HG02981 (cell line): Measurements from ENCODE around the gene CSNK1D.

Experiments
- ATAC-seq: cut with Tn5 transposase; IDR thresholded peaks from one replicate; pipeline ENCODE4 v1.9.1; 2021; ENCODE audit warnings: mild to moderate bottlenecking, moderate library complexity; ENCODE audit not compliant: unreplicated experiment

CSNK1D gene

DNA sequence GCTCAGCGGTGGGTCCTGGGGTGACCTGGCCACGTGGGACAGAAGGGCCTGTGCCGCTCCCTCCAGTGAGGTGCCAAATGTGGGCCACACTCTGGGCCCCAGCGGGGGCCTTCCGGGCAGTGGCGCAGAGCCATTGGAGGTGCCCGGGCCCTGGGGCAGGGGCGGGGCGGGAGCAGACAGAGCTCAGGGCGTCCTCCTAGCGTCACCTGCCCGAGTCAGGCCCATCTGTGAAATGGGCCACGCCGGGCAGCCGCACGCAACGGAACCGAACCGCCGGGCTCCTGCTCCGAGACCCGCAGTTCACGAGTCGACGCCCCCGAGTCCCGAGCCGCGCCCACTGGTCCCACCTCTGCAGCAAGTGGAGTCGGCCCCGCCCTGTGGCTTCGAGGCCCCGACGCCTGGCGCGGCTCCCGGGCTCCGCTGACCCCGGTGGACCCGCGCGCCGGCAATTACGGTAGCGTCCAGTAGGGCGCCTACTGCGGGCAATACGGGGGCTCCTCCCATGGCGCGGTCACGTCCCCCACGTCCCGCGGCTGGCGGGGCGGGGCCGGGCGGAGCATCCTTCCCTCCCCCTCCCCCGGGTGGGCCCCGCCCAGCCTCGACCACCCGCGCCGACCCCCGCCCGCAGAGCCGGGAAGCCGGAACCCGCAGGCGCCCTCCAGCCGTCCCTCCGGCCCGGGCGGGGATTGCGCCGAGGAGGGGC, 42.7 kb downstream of the CSNK1D start:
- ATAC-seq: no peak

DNA sequence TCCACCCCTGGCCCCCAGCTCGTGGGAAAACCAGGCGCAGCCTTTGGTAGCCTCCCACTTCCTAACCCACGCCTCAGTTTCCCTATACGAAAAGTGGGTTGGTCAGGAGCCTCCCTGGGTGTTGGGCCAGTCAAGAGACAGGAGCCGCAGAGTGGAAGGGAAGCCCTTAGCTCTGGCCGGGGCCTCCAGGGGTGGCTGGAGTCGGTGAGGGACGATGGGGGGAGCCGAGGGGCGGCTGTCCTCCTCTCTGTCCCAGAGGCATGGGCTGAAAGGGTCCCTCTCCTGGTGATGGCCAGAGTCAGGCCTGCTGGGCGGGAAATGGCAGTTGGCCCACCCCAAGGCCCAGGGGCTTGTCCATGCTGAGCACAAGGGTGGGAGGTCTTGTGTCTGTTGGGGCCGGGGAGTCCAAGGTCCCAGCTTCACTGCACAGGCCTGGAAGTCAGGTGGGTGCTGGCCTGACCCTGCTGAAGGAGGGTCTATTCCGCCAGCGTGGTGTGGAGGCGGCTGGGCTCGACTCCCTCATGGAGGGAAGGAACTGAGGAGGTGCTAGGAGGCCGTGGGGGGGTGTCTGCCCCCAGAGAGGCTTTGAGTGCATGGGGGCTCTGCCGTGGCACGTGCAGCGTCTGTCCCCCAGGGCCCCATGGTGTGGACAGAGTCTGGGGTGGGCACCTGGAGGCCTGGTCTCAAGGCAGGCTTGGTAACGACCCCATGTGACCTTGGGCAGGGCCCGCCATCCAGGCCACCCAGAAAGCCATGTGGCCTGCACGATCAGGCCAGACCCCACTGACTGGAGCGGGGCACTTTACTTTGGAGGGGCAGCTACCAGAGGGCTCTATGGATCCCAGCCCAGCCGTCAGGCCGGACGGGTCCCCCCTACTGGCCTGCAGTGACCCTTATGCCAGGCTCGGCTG, 43.5 kb downstream of the CSNK1D start:
- no peak for ATAC-seq

DNA sequence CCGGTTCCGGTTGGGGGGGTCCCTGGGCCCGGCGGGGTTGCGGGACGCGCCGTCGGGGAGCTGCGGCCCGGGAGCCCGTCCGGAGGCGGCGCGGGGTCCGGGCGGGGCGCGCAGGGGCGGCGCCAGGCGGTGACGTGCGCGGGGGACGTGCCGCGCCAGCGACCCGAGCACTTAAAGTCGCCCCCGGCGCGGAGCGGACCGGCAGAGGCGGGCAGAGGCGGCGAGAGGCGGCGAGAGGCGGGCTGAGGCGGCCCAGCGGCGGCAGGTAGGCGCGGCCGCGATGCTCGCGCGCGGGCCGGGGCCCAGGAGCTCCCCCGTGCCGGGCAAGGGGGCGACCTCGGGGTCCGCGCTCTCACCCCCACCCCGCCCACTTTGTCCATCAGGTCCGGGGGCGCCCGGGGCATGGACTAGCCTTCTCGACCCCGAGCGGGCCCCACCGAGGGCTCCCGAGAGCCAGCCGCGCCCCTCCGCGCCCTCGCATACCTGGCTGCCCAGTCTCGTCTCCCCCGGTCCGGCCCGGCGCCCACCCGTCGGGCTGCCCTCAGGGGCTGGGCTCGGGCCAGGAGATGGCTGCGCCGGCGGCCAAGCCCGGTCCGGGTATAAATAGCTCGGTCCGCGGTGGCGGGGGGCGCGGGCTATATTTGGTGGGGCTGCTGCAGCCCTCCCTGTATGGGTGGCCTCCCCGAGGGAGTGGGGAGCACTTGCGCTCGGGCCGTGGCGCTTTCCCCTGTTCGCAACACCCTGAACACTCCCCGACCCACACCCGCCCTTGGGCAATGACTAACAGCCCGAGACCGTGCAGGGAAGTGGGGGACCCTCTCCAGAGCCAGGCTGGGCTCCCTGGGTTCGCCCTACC, 44.4 kb downstream of the CSNK1D start, which contains the start of gene SLC16A3:
Gene SLC16A3, plus strand, starts transcription at position 201 of the 856 bp plus-strand sequence. CDS start 6,967 bp downstream, outside the sequence.
- ATAC-seq: no peak

DNA sequence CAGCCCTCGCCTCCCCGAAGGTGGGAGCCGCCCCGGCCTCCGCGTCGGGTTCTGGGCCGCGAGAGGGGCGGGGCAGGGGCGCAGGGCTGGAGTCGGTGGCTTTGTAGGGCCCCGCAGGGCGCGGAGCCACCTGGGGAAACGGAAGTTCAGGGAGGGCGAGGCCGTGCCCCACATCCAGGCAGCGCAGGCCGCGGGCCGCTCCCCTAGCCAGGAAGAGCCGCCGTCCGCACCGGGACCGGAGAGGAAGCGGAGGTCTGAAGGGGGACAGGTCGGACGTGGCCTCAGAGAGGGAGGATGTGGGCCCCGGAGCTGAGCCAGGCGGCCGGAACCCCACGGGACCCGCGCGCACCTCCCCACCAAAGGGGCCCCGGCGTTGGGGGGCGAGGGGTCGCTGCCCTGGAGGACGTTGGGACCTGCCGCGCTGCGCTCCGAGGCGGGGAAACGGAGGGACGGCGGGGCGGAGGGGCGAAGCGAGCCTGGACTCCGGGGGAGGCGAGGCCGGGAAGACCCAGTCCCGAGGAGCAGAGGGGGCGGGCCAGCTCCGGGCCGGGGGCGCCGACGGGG, 45.1 kb downstream of the CSNK1D start:
- ATAC-seq: peak; percentile 32

DNA sequence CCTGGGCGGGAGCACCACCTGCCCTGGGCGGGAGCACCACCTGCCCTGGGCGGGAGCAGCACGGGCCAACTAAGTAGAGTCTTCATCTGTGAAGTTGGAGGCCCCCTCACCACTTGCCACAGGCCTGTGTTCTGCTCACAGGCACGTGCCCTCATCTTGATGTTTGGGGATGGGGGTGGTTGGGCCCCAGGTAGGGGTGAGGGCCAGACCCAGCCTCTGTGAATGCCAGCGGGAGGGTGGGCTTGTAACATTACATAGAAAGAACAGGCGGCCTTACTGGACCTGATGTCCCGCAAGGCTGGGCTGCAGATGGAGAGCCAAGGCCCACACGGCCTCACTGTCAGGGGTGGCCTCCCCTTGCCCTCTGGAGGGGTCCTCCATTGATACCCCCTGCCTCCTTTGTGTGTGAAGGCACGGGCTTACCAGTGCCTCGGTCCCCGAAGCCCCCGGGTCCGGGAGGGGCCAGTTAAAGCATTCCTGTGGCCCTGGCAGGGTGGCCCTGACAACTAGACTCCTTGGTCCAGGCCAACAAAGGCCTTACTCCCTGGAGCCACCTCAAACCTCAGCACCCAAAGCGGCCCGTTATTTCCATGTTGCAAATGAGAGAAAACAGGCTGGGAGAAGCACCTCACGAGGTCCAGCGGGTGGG, 45.7 kb downstream of the CSNK1D start:
- no peak for ATAC-seq

DNA sequence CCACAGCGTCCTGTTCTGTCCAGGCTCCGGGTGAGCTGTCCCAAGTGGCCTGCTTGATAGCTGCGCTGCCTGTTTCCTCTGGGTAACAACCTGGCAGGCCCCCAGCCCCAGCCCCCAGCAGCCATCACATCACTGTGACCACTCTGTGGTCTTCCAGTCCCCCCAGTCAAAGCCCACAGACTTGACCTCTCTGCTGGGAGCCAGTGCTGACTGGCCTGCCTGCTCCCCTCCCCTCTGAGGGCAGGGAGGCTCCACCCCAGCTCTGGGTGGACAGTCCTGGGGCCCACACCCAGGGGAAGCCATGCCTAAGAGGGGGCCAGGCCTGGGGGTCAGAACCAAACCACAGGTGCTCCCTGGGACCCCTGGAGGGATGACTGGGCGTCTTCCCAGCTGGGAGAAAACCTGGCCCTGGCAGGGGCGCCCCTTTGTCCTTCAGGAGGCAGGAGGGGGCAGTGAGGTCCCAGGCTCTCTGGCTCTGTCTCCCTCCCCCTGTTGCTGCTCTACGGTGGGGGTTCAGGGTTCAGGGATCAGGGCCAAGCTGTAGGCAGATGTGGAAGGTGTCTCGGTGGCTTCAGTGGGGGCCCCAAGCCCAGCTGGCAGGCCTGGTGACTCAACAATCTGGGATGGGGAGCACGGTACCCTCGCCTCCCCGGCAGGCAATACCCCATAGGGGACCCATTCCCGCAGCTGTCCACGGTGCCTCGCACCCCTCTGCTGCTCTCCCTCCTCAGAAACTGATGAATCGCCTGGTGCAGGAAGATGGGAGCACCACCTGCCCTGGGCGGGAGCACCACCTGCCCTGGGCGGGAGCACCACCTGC, 46.5 kb downstream of the CSNK1D start:
- no peak for ATAC-seq

DNA sequence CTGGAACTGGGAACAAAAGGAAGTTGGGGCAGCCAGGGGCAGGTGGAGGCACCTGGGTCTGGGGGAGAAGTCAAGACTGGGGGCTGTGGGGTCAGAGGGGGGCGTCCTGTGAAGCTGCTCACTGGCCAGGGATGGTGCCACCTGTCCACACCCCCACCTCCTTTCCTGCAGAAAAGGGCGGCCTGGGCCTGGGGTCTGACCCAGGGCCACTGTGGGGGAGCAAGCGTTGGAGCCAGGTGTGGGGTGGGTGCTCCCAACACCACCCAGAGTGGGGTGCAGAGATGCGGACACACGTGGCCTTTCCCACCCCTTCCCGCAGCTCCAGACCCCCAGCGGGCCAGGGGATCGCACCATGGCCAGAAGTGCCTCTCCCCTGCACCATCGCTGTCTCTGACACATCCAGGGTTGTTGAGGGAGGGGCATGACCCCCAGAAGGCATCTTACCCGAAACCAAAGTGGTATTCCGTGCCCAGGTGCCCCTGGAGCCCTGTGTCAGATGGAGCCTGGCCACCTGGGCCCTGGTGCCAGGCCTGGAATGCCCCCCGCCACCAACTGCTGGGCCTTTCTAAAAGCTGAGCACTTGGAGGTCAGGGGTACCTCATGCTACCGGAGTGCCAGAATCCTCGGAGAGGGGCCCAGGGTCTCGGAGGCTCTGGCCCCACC, 47.2 kb downstream of the CSNK1D start:
- no peak for ATAC-seq

DNA sequence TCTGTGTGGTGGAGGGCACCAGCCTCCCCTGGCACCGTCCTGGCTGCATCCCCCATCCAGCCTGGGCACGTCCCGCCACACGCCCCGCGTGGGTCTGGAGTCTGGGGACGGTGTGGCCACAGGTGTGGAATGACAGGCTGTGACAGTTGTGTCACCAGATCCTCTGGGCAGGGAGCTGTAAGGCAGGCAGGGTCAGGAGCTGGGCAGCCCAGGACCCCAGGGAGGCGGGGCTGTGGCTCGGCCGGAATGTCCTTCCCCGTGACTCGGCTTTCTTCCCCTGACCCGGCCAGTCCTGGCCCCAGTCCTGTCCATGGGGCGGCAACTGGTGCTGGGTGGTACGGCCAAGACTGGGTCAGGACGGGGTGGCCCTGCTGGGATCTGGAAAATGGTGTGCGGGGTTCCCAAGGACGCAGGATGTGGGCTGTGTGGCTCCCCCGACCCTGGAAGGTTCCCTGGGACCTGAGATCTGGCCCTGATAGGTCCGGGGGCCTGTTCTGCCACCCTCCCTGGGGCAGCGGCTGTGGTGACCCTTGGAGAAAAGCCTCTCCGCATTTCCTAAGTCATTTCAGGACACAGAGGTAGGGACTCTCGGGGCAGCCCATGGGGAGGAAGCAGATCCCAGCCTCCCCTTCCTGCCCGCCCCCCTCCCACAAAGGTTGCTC, 48.0 kb downstream of the CSNK1D start:
- ATAC-seq: no peak

DNA sequence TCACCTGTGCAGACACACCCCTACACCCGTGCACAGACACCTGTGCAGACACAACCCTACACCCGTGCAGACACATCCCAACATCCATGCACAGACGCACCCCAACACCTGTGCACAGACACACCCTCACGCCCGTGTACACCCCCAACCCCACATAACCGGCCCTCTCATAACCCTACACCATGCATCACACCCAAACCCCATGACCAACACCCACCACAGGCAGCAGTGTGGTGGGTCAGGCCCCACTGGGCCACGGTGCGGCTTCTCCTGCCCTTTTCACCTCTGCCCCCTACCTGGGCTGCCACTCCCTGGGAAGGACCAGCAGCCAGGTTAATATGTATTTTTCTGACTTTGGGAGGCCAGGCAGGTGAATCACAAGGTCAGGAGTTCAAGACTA, 48.8 kb downstream of the CSNK1D start:
- no peak for ATAC-seq

DNA sequence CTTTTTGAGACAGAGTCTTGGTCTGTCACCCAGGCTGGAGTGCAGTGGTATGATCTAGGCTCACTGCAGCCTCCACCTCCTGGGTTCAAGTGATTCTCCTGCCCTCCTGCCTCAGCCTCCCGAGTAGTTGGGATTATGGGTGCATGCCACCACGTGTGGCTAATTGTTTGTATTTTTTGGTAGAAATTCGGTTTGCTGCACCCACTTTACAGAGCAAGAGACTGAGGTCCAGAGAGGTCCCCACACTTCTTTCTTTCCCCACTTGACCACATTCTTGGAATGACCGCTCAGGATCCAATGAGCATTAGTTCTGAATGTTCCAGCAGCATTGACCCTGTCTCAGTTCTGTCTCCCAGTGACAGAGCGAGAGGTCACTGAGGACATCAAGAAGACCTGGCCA, 50.0 kb downstream of the CSNK1D start:
- ATAC-seq: no peak

DNA sequence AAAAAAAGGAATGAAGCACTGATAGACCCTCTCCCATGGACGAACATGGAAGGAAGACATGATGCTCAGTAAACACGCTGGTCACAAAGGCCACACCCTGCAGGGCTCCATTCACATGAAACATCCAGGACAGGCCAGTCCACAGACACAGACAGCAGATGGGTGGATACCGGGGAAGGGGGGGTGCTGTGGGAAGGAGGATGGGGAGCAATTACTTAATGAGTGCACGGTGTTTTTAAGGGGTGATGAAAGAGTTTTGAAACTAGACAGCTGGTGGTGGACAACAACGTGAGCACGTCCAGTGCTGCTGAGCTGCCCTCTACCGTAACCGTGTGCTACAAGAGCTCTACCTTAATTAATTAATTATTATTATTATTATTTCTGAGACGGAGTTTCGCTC, 50.7 kb downstream of the CSNK1D start:
- no peak for ATAC-seq

DNA sequence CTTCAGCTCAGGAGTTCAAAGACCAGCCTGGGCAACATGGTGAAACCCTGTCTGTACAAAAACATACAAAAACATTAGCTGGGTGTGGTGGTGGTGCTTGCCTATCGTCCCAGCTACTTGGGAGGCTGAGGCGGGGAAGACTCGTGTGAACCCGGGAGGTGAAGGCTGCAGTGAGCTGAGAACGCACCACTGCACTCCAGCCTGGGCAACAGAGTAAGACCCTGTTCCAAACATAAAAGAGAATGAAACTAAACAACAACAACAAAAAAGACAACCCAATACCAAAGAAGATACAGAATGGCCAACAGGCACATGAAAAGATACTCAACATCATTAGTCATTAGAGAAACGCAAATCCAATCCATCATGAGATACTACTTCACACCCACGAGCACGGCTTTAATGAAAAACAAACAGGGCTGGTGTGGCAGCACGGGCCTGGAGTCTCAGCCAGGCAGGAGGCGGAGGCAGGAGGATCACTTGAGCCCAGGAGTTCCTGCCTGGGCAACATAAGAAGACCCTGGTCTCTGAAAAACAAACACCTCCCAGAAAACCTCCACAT, 52.1 kb downstream of the CSNK1D start:
- no peak for ATAC-seq

DNA sequence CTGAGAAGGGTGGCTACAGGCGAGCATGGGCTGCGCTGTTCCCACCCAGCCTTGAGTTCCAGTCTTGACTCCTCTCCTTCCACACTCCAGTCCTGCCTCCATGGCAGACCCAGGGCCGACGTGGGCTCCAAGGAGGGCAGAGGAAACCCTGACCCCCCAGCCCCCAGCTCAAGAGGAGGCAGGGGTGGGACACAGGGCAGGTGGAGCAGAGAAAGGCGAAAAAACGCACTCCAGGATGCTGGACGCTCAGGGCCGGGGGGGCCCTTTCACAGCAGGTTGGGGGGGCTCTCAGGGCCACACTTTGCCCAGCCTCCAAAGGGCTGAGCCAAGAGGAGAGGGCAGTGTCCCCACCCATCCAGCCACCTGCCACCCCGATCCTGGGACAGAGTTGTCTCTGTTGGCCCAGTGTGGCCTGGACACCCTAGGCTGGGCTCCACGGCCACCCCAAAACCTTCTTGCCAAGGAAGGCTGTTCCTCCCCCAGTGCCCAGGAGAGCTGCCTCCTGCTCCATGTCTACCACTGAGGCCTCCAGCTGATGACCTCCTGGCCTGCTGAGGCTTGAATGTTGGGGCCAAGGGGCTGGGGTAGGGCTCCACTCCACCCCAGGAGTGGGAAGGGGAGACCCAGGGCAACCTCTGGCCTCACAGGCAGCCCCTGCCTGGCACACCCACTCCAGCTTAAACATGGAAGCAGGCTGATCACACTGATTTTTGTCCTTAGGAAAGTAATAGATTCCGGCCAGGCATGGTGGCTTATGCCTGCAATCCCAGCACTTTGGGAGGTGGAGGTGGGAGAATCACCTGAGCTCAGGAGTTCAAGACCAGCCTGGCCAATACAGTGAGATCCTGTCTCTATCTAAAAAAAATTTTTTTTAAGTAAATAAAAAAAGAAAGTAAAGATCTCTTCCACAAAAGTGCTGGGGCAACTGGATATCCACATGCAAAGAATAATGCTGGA, 53.5 kb downstream of the CSNK1D start:
- no peak for ATAC-seq

DNA sequence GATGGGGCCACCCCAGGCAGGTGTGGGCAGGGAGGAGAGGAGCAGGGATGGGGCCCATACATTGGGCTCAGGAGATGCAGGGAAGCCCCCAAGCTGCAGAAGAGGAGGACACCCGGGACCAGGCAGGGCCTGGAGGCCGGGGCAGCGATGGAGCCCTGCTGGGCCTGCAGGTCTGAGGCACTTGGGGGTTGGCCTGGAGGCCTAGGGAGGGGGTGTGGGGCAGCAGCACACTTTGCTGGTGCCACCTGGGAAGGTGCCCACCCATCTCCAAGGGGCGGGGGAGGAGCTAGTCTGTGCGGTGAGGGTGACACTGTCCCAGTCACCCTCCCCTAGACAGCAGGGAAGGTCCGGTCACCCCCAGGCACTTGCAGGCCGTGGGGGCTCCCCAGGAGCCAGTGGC, 54.4 kb downstream of the CSNK1D start:
- ATAC-seq: no peak

DNA sequence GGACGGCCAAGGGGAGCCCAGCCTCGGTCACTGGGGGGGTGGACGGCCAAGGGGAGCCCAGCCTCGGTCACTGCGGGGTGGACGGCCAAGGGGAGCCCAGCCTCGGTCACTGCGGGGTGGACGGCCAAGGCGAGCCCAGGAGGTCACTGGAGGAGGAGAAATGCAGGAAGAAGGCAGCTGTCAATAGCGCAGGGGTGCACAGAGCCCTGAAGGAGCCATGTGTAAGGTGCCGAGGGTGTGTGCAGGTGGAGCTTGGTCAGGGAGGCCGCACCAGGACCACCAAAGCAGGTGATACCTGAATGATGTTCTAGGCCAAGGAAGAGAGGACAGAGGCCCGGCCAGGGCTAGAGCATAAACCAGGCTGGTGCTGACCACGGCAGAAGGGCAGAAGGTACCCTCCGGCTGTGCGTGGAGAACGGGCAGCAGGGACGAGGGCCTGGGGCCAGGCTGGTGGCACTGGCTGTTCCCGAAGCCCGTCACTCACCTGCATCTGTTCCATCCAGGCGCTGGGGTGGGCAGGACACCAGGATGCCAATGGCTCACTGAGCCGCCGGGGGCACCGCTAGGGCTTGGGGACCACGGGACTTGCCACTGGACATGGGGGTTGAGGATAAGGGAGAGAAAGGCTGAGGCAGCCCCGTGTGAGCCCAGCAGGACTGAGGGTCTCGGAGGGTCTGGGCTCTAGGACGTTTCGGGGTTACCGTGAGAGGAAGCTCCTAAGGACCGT, 55.0 kb downstream of the CSNK1D start:
- no peak for ATAC-seq

DNA sequence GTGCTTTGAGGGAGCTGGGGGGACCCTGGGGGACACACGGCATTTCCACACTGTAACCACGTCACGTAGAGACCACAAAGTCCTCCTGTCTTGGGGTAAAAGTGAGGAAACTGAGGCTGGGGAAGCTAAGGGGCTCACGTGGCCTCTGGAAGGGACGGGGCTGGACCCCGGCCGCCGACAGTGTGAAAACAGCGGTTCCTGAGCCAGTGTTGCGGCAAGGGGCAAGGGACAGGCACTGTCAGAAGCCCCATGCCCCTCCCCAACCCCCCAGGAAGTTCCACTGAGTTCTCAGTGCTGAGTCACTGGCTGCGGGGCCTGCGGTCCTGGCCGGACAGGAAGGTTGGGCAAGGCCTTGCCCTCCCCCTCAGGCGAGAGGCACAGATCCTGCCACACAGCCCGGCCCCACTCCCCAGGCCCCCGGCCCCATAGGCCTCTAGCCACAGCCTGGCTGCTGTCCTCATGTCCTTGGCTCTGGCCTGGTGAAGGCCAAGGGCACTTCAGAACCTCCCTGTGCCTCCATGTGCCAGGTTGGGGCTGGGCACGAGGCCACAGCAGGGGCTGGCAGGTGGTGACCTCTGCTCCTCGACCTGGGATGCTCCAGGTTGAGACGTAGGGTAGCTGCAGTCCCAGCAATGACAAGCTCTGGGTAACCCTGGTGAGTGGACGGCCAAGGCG, 55.8 kb downstream of the CSNK1D start:
- ATAC-seq: no peak
